Kidney epithelial cell (primary cell): ENCODE results near the gene QKI. TPM values are rescaled to one million over a fixed set of nuclear protein-coding genes. Genes with fewer than 3 reads are reported as not detected.

Experiments
- DNase-seq: peaks from one replicate; pipeline ENCODE4 v3.0.0-alpha.2; 2010; ENCODE audit warnings: low read depth
- H3K27me3 ChIP-seq: 2 replicates; pipeline ENCODE4 v1.6.0; 2011; ENCODE audit warnings: low read length; ENCODE audit not compliant: control insufficient read depth, insufficient read depth
- H3K36me3 ChIP-seq: 2 replicates; pipeline ENCODE4 v1.5.1; 2011; ENCODE audit warnings: low read length; ENCODE audit not compliant: control insufficient read depth, insufficient read depth
- H3K4me3 ChIP-seq: 2 replicates; pipeline ENCODE4 v1.5.1; 2011; ENCODE audit warnings: low read depth, mild to moderate bottlenecking, control low read depth, low read length
- CTCF ChIP-seq: IDR thresholded peaks from 2 replicates; pipeline ENCODE4 v1.5.1; 2011; ENCODE audit warnings: mild to moderate bottlenecking, moderate library complexity, low read length, control low read depth, inconsistent platforms; ENCODE audit not compliant: insufficient read depth, poor library complexity, severe bottlenecking
- total RNA-seq: library from RNA; depleted of rRNA; stranded (reverse); fragments of >200 nt; gene quantifications from 2 replicates; pipeline ENCODE4 v1.2.3, GENCODE V29; 2015

The QKI gene
- total RNA-seq, 1 donor from 2014 or later: 173 TPM

- Histone ChIP-seq H3K27me3 (no peaks in the 10 kb centered on the region), H3K36me3 (no peaks in the 10 kb centered on the region), H3K4me3 (no peak overlapping the region)
- no peak for DNase-seq
- no peak for TF ChIP-seq CTCF
Observed at GRCh38 chr6:163500105-163500504, 85.6 kb downstream of the QKI start.

GRCh38 chr6:163501026-163501425, 86.5 kb downstream of the QKI start:
- Histone ChIP-seq H3K4me3 (no peak overlapping the region), H3K36me3 (no peaks in the 10 kb centered on the region), H3K27me3 (no peaks in the 10 kb centered on the region)
- TF ChIP-seq CTCF: no peak
- no peak for DNase-seq

GRCh38 chr6:163501439-163501838, 86.9 kb downstream of the QKI start:
- no peak overlapping the region for H3K4me3 ChIP-seq
- DNase-seq: no peak
- no peaks in the 10 kb centered on the region for H3K27me3 ChIP-seq
- TF ChIP-seq CTCF: no peak
- H3K36me3 ChIP-seq: no peaks in the 10 kb centered on the region

GRCh38 chr6:163504984-163505640, 90.6 kb downstream of the QKI start:
- DNase-seq: no peak
- H3K4me3 ChIP-seq: no peak overlapping the region
- no peaks in the 10 kb centered on the region for H3K27me3 ChIP-seq
- H3K36me3 ChIP-seq: no peaks in the 10 kb centered on the region
- no peak for TF ChIP-seq CTCF

GRCh38 chr6:163507965-163508364, 93.4 kb downstream of the QKI start:
- Histone ChIP-seq H3K36me3 (no peaks in the 10 kb centered on the region), H3K4me3 (no peak overlapping the region), H3K27me3 (no peaks in the 10 kb centered on the region)
- no peak for DNase-seq
- no peak for TF ChIP-seq CTCF

- no peak for DNase-seq
- no peak for TF ChIP-seq CTCF
- H3K27me3 ChIP-seq: no peaks in the 10 kb centered on the region
- no peaks in the 10 kb centered on the region for H3K36me3 ChIP-seq
- no peak overlapping the region for H3K4me3 ChIP-seq
Observed at GRCh38 chr6:163513003-163513402, 98.5 kb downstream of the QKI start.
